ENCODE measurements around the gene ZNF282.
"Not testable (repeated sequence)": the region's sequence is repeated elsewhere in the genome, so short reads cannot be mapped to it uniquely, and the experiment has no call there.

ZNF282 gene

DNA sequence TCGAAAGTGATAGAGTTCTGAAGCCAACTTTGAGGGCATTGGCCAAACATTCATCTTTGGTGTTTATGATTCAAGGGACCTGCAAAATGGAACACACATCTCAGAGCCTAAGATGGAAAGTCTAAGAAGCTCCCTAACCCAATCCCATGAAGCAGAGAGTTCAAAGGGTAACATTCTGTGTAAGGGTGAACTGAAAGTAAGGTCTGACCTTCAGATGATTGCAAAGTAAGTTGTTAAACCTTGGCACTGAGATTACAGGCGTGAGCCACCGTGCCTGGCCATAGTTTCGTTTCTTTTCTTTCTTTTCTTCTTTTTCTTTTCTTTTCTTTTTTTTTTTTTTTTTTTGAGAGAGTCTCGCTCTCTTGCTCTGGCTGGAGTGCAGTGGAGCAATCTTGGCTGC is 46.4 kb downstream of the ZNF282 start:
- no peak overlapping the region for H3K4me3 ChIP-seq (replicated peaks; ENCODE audit: low read depth, low read length)
- DNase-seq (ENCODE audit: low read depth), result no peak
- TF ChIP-seq, protein P1, sequence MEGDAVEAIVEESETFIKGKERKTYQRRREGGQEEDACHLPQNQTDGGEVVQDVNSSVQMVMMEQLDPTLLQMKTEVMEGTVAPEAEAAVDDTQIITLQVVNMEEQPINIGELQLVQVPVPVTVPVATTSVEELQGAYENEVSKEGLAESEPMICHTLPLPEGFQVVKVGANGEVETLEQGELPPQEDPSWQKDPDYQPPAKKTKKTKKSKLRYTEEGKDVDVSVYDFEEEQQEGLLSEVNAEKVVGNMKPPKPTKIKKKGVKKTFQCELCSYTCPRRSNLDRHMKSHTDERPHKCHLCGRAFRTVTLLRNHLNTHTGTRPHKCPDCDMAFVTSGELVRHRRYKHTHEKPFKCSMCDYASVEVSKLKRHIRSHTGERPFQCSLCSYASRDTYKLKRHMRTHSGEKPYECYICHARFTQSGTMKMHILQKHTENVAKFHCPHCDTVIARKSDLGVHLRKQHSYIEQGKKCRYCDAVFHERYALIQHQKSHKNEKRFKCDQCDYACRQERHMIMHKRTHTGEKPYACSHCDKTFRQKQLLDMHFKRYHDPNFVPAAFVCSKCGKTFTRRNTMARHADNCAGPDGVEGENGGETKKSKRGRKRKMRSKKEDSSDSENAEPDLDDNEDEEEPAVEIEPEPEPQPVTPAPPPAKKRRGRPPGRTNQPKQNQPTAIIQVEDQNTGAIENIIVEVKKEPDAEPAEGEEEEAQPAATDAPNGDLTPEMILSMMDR (IDR thresholded peaks at IDR 0.05; ENCODE audit: low read length, missing control alignments), result no peak

DNA sequence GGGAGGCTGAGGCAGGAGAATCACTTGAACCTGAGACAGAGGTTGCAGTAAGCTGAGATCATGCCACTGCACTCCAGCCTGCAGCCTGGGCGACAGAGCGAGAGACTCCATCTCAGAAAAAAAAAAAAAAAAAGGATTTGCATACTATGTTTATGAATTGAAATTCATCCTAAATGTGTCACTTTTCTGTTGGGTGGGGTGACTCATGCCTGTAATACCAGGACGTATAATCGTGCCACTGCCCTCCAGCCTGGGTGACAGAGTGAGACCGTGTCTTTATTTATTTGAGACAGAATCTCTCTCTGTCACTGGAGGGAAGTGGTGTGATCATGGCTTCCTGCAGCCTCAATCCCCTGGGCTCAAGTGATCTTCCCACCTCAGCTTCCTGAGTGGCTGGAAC is 49.9 kb downstream of the ZNF282 start:
- H3K4me3 ChIP-seq (replicated peaks; ENCODE audit: low read depth, low read length), result no peak overlapping the region
- DNase-seq (ENCODE audit: low read depth), result no peak
- TF ChIP-seq, protein P1 (IDR thresholded peaks at IDR 0.05; ENCODE audit: low read length, missing control alignments), result no peak

DNA sequence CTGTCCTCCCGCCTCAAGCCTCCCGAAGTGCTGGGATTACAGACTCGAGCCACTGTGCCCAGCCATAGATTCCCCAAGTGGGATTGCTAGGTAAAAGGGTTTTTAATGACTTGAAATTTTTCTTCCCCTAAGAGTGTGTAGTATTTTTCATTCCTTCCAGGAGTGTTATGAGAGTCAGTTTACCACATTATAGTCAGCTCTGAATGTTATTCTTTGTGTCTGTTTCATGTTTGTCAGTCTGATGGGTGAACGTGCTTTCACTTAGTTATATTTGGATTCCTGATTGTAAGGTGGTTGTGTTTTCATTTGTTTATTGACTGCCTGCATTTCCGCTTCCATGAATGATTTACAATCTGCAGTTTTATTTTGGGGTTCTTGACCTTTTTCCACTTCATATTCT is 50.4 kb downstream of the ZNF282 start:
- no peak overlapping the region for H3K4me3 ChIP-seq (replicated peaks; ENCODE audit: low read depth, low read length)
- DNase-seq (ENCODE audit: low read depth), result no peak
- TF ChIP-seq, protein P1 (IDR thresholded peaks at IDR 0.05; ENCODE audit: low read length, missing control alignments), result no peak

DNA sequence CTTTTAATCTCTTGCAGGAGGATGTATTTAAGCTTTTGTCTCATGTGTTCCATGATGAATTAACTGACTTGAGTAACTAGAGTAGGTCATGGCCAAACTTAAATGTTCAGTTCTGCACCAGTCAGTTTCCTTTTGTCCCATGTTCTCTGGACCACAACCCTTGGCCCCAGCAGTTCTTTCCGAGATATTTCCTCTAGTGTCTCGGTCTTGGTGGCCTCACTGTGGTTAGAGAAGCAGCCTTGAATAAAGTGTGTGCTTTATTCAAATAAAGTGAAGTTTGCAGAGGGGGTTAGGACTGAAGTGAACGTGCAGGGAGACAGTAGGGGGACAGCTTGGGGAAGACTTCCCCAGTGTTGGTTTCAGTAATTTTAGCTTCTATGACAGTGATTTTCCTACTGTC is 53.4 kb downstream of the ZNF282 start:
- H3K4me3 ChIP-seq (replicated peaks; ENCODE audit: low read depth, low read length), result no peak overlapping the region
- no peak for DNase-seq (ENCODE audit: low read depth)
- TF ChIP-seq, protein P1 (IDR thresholded peaks at IDR 0.05; ENCODE audit: low read length, missing control alignments), result no peak

DNA sequence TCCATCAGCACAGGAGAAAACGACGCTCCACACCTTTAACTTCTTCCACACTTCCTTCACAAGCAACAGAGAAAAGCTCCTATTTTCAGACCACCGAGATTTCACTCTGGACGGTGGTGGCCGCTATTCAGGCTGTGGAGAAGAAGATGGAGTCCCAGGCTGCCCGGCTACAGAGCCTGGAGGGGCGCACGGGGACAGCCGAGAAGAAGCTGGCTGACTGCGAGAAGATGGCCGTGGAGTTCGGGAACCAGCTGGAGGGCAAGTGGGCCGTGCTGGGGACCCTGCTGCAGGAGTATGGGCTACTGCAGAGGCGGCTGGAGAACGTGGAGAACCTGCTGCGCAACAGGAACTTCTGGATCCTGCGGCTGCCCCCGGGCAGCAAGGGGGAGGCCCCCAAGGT is 54.8 kb downstream of the ZNF282 start:
- not testable (repeated sequence) for H3K4me3 ChIP-seq (replicated peaks; ENCODE audit: low read depth, low read length); DNase-seq (ENCODE audit: low read depth)

DNA sequence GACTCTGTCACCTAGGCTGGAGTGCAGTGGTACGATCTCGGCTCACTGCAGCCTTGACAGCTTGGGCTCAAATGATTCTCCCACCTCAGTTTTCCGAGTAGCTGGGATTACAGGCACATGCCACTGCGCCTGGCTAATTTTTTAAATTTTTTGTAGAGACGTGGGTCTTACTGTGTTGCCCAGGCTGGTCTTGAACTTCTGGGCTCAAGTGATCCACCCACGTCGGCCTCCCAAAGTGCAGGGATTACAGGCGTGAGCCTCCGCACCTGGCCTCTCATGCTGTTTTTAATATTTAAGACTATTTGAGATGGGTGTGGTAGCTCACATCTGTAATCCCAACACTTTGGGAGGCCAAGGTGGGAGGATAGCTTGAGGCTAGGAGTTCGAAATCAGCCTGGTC is 56.2 kb downstream of the ZNF282 start:
- DNase-seq (ENCODE audit: low read depth), result not testable (repeated sequence)

DNA sequence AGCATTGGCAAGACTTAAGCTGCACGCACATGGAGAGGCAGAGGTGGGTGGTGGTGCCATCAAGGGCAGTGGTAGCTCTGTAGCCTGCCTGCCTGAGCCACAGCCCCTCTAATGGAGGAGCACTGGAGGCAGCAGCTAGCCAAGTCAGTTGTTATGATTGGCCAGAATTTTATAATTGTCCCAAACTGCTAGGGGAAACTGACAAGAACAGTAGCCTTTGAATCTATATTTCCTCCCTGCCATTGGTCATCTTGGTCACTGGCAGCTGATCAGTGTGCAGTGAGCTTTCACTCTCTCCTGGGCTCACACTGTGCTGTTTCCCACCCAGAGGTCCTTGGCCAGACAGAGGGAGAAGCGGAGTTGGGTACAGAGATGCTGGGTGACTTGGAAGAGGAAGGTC is 57.0 kb downstream of the ZNF282 start:
- TF ChIP-seq, protein P1 (IDR thresholded peaks at IDR 0.05; ENCODE audit: low read length, missing control alignments), result no peak
- no peak for DNase-seq (ENCODE audit: low read depth)
- H3K4me3 ChIP-seq (replicated peaks; ENCODE audit: low read depth, low read length), result no peak overlapping the region

More for the DNA sequence above, 56.2 kb downstream of the ZNF282 start:
- not testable (repeated sequence) for H3K4me3 ChIP-seq (replicated peaks; ENCODE audit: low read depth, low read length)

DNA sequence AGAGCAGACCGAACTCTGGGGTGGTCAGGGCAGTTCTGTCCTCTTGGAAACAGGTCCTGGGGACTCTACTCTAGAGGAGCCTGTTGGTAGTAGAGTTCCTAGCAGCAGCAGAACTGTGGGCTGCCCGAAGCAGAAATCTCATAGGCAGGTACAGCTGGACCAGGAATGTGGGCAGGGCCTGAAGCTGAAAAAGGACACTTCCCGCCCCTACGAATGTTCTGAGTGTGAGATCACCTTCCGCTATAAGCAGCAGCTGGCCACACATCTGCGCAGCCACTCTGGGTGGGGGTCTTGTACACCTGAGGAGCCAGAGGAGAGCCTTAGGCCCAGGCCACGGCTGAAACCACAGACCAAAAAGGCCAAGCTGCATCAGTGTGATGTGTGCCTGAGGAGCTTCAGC is 58.3 kb downstream of the ZNF282 start:
- TF ChIP-seq, protein P1 (IDR thresholded peaks at IDR 0.05; ENCODE audit: low read length, missing control alignments), result no peak
- DNase-seq (ENCODE audit: low read depth), result no peak
- H3K4me3 ChIP-seq (replicated peaks; ENCODE audit: low read depth, low read length), result no peak overlapping the region
